ENCODE data around the gene PAXIP1. TPM values are rescaled to one million over a fixed set of nuclear protein-coding genes. Genes with fewer than 3 reads are reported as not detected.

Gene PAXIP1
- total RNA-seq, 1 experiment from 2014 or later: 32.1 TPM

GRCh38 chr7:155017834-155018233, 14.9 kb upstream of the PAXIP1 start:
- intact Hi-C loops (cut with micrococcal nuclease; ENCODE audit: unreplicated experiment): no loop called here
- CTCF ChIA-PET: no interaction called here
- no peak for DNase-seq (ENCODE audit: low spot score)

GRCh38 chr7:155011086-155011485, 8.2 kb upstream of the PAXIP1 start:
- Histone ChIP-seq H3K4me3 (ENCODE audit: low read depth, low read length, poor library complexity, severe bottlenecking) (no peak overlapping the region), H3K27ac (ENCODE audit: low read depth, low read length, poor library complexity, severe bottlenecking) (no peak overlapping the region), H3K9me3 (ENCODE audit: low read depth, low read length, poor library complexity, severe bottlenecking) (no peaks in the 10 kb centered on the region), H3K27me3 (replicated peaks; ENCODE audit: insufficient read depth, low read depth, low read length, poor library complexity) (no peaks in the 10 kb centered on the region), H3K36me3 (ENCODE audit: insufficient read depth, low read length, poor library complexity, severe bottlenecking) (peaks cover 6% of the 10 kb centered on the region), H3K4me1 (ENCODE audit: insufficient read depth, low read length, poor library complexity, severe bottlenecking) (no peaks in the 10 kb centered on the region)
- ChIA-PET CTCF (no interaction called here), POLR2A (ENCODE audit: low non-redundant PET) (no interaction called here)
- intact Hi-C loops (cut with micrococcal nuclease; ENCODE audit: unreplicated experiment): no loop called here
- TF ChIP-seq EZH2 (IDR thresholded peaks at IDR 0.05; ENCODE audit: borderline replicate concordance, low read depth, low read length, poor library complexity, severe bottlenecking): no peak
- no peak for TF ChIP-seq CTCF (conservative IDR thresholded peaks at IDR 0.05; ENCODE audit: low read depth, low read length)
- no TSS peak for BruUV-seq (replicated peaks)
- no peak for DNase-seq (ENCODE audit: low spot score)

More at GRCh38 chr7:155017834-155018233, 14.9 kb upstream of the PAXIP1 start:
- Histone ChIP-seq H3K27ac (ENCODE audit: low read depth, low read length, poor library complexity, severe bottlenecking) (no peak overlapping the region), H3K27me3 (replicated peaks; ENCODE audit: insufficient read depth, low read depth, low read length, poor library complexity) (no peaks in the 10 kb centered on the region), H3K4me1 (ENCODE audit: insufficient read depth, low read length, poor library complexity, severe bottlenecking) (no peaks in the 10 kb centered on the region), H3K36me3 (ENCODE audit: insufficient read depth, low read length, poor library complexity, severe bottlenecking) (no peaks in the 10 kb centered on the region), H3K4me3 (ENCODE audit: low read depth, low read length, poor library complexity, severe bottlenecking) (no peak overlapping the region), H3K9me3 (ENCODE audit: low read depth, low read length, poor library complexity, severe bottlenecking) (no peaks in the 10 kb centered on the region)
- POLR2A ChIA-PET (ENCODE audit: low non-redundant PET): no interaction called here
- no TSS peak for BruUV-seq (replicated peaks)
- TF ChIP-seq EZH2 (IDR thresholded peaks at IDR 0.05; ENCODE audit: borderline replicate concordance, low read depth, low read length, poor library complexity, severe bottlenecking): no peak

DNA sequence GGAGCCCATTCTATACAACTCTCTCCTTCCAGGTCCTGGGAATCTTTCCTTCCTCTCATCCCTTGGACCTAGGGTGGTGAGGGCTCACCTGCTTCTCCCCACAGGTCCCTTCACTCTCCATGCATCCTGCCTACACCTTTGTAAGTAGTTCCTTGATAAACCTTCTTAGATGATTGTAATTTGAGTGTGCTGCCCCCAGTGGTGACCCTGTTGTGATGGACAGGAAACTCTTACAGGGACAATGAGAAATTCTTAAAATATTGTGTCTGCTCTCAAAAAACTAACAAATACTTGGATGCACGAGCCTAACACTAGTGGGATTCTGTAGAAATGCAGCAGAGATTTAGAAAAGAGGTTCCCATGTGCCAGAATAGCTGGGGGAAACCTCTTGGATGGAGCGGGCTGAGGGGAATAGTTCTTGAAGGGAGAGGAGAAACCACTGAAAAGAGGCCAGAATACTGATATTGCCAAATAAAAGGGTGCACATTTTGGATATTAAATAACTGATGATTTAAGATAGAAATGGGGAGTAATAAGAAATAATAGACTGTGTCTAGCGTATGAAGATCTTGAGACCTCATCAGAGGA, 6.7 kb upstream of the PAXIP1 start:
- Histone ChIP-seq H3K36me3 (ENCODE audit: insufficient read depth, low read length, poor library complexity, severe bottlenecking) (peaks cover 6% of the 10 kb centered on the region), H3K4me3 (ENCODE audit: low read depth, low read length, poor library complexity, severe bottlenecking) (no peak overlapping the region), H3K27ac (ENCODE audit: low read depth, low read length, poor library complexity, severe bottlenecking) (no peak overlapping the region), H3K4me1 (ENCODE audit: insufficient read depth, low read length, poor library complexity, severe bottlenecking) (no peaks in the 10 kb centered on the region), H3K27me3 (replicated peaks; ENCODE audit: insufficient read depth, low read depth, low read length, poor library complexity) (no peaks in the 10 kb centered on the region), H3K9me3 (ENCODE audit: low read depth, low read length, poor library complexity, severe bottlenecking) (no peaks in the 10 kb centered on the region)
- ChIA-PET POLR2A (ENCODE audit: low non-redundant PET) (no interaction called here), CTCF (interaction anchor here (0.9 kb wide), 1 partner anchor 82 kb away, joined by 3 read pairs; no protein-coding TSS in a partner anchor)
- no TSS peak for BruUV-seq (replicated peaks)
- TF ChIP-seq CTCF (conservative IDR thresholded peaks at IDR 0.05; ENCODE audit: low read depth, low read length) (peak; percentile 59), EZH2 (IDR thresholded peaks at IDR 0.05; ENCODE audit: borderline replicate concordance, low read depth, low read length, poor library complexity, severe bottlenecking) (no peak)
- peak; percentile 25 for DNase-seq (ENCODE audit: low spot score)
- intact Hi-C loops (cut with micrococcal nuclease; ENCODE audit: unreplicated experiment): loop anchor here (5.0 to 10.0 kb wide), 2 partner anchors 82 to 335 kb away; no protein-coding TSS in a partner anchor

DNA sequence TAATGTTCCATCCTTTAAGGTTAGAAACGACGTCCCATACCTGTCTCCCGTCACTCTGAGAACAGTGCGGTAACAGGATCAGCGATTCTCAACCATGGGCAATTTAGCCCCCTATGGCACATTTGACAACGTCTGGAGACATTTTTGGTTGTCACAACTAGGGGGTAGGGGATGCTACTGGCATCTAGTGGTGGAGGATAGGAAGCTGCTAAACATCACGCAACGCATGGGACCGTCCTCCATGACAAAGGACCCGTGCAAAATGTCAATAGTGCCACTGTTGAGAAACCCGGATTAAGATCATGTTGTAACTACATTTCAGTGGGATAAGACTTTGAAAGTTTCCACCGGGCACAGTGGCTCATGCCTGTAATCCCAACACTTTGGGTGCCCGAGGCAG, 5.0 kb upstream of the PAXIP1 start:
- peak; percentile 82 for DNase-seq (ENCODE audit: low spot score)
- H3K9me3 ChIP-seq (ENCODE audit: low read depth, low read length, poor library complexity, severe bottlenecking): no peaks in the 10 kb centered on the region
- no peak overlapping the region for H3K27ac ChIP-seq (ENCODE audit: low read depth, low read length, poor library complexity, severe bottlenecking)
- intact Hi-C loops (cut with micrococcal nuclease; ENCODE audit: unreplicated experiment): loop anchor here (5.0 to 10.0 kb wide), 2 partner anchors 81 to 337 kb away; no protein-coding TSS in a partner anchor
- no peaks in the 10 kb centered on the region for H3K27me3 ChIP-seq (replicated peaks; ENCODE audit: insufficient read depth, low read depth, low read length, poor library complexity)
- ChIA-PET POLR2A (ENCODE audit: low non-redundant PET) (no interaction called here), CTCF (no interaction called here)
- no peak overlapping the region for H3K4me3 ChIP-seq (ENCODE audit: low read depth, low read length, poor library complexity, severe bottlenecking)
- no peaks in the 10 kb centered on the region for H3K4me1 ChIP-seq (ENCODE audit: insufficient read depth, low read length, poor library complexity, severe bottlenecking)
- BruUV-seq (replicated peaks): no TSS peak
- peaks cover 6% of the 10 kb centered on the region for H3K36me3 ChIP-seq (ENCODE audit: insufficient read depth, low read length, poor library complexity, severe bottlenecking)
- TF ChIP-seq CTCF (conservative IDR thresholded peaks at IDR 0.05; ENCODE audit: low read depth, low read length) (peak; percentile 78), EZH2 (IDR thresholded peaks at IDR 0.05; ENCODE audit: borderline replicate concordance, low read depth, low read length, poor library complexity, severe bottlenecking) (no peak)
